Transverse colon (tissue), 3 donors: ENCODE measurements around the gene PGS1.

ENCODE experiments used
- CTCF ChIP-seq, 5 experiments: fragments of 200-600 bp in 3 of 5; fragments of 450-650 bp in 2 of 5; sonication (generic) in 3 of 5; IDR thresholded peaks; 1 replicate in 2 of 5; 2 replicates in 3 of 5; pipeline ENCODE4 v1.5.1; 2016 to 2017; ENCODE audit warnings: antibody characterized with exemption in 5 of 5, inconsistent platforms in 3 of 5, mild to moderate bottlenecking in 2 of 5, moderate library complexity in 1 of 5
- POLR2A ChIP-seq: fragments of 450-650 bp; IDR thresholded peaks from one replicate; pipeline ENCODE4 v1.6.1; 2016; ENCODE audit warnings: antibody characterized with exemption, mild to moderate bottlenecking, moderate library complexity

- TF ChIP-seq POLR2A (peak; percentile 22), CTCF (IDR thresholded peaks at IDR 0.05) (no peak)
Observed at GRCh38 chr17:78409191-78409928, 30.9 kb downstream of the PGS1 start.
